ENCODE data around the gene ASPM. TPM values are rescaled to one million over a fixed set of nuclear protein-coding genes. Genes with fewer than 3 reads are reported as not detected.
A peak's percentile ranks its signal among the peaks of the same experiment; 100 is the strongest.
"Not testable (repeated sequence)": the region's sequence is repeated elsewhere in the genome, so short reads cannot be mapped to it uniquely, and the experiment has no call there.

Gene ASPM
- polyA plus RNA-seq, 1 donor from 2014 or later, result 0.04 TPM

DNA sequence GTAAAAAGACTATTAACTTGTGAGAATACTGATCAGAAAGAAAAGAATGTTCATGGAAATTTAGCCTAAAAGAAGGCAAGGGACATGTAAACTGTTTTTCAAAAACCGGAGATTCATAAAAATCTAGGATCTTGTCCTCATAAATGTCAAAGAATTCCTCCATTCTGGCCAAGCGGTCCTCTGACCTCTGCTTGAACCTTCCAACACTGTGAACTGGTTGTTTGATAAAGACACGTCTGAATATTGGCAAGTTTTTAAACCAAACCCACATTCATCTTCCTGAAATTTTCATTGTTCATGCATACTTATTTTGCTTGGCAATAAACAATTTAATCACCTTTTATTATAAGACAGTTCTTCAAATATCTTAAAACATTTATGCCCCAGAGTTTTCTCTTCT lies 19.8 kb downstream of the ASPM start:
- Mint-ChIP-seq H3K9me3 (no peaks in the 10 kb centered on the region), H3K27me3 (no peaks in the 10 kb centered on the region), H3K36me3 (peaks cover 2% of the 10 kb centered on the region), H3K27ac (no peak overlapping the region), H3K4me3 (no peak overlapping the region), H3K4me1 (no peaks in the 10 kb centered on the region)

DNA sequence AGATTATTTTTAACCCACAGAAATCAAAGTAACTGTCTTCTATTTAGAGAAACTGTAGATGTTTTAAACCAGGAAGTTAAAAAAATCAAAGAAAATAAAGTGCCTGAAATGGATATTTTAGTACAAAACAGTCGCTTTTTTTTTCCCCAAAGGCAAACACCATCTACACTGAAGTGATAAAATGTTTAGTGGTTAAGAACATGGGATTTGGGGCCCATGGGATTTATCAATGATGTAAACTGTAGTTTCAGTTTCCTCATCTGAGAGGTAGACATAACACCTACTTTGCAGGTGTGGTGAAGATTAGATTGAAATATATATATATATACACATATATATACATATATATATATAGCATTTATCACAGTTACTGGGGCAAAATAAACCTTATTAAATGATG lies 22.1 kb downstream of the ASPM start:
- no peaks in the 10 kb centered on the region for H3K4me1 Mint-ChIP-seq
- H3K9me3 Mint-ChIP-seq, result no peaks in the 10 kb centered on the region
- H3K27me3 Mint-ChIP-seq, result no peaks in the 10 kb centered on the region
- peaks cover 2% of the 10 kb centered on the region for H3K36me3 Mint-ChIP-seq
- H3K27ac Mint-ChIP-seq, result no peak overlapping the region
- H3K4me3 Mint-ChIP-seq, result no peak overlapping the region

DNA sequence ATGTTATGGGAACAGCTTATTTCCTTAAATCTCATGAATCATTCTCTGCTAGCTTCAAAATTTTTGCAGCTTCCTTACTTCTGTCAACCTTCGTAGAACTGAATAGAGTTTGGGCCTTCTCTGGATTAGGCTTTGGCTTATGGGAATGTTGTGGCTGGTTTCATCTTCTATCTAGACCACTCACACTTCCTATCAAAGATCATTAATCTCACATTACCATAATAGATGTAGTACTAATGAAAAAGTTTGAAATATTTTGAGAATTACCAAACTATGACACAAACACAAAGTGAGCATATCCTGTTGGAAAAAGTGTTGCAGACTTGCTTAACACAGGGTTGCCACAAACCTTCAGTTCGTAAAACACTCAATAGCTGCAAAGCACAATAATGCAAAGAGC lies 30.3 kb downstream of the ASPM start:
- no peaks in the 10 kb centered on the region for H3K9me3 Mint-ChIP-seq
- no peaks in the 10 kb centered on the region for H3K4me1 Mint-ChIP-seq
- H3K36me3 Mint-ChIP-seq, result no peaks in the 10 kb centered on the region
- H3K27me3 Mint-ChIP-seq, result no peaks in the 10 kb centered on the region
- no peak overlapping the region for H3K27ac Mint-ChIP-seq
- H3K4me3 Mint-ChIP-seq, result no peak overlapping the region

DNA sequence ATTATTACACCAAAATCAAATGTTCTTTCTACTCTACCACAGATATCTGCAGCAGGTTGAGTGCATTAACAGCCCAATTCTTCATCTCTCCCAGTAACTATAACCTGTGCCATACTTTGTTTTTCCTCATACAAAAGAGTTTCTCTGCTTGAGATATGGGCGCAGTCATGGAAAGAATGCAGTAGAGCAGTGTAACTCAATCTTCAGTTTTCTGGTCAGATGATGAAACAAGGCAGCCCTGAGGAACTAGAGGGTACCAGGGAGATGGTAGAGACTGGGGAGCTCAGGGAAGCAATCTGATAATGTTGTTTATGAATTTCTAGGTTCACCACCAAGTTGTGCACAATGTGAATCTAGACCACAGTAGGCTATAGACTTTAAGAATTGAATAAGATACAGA lies 39.6 kb downstream of the ASPM start:
- Mint-ChIP-seq H3K4me1 (no peaks in the 10 kb centered on the region), H3K36me3 (peaks cover 2% of the 10 kb centered on the region), H3K27ac (no peak overlapping the region), H3K4me3 (no peak overlapping the region), H3K9me3 (no peaks in the 10 kb centered on the region), H3K27me3 (no peaks in the 10 kb centered on the region)

DNA sequence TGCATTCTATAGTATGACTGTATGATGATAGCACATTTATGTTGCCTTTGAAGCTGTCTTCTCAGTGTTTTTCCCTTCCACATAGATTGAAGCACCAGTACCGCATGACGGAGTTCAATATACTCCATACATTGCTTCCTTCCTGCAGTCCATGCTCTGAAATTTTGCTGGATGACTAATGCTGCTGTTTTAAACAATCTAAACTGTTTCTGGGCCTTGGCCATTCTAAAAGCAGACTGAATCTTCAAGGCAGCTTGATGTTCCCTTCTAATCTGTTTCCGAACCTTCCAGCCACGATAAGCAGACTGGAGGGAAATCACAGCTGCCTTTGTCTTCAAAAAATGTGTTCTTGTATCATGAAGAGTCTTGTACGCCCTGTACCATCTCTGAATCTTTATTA lies 43.2 kb downstream of the ASPM start:
- H3K4me1 Mint-ChIP-seq, result peaks cover 0 to 4% (median 0%) of the 10 kb centered on the region in 3 donors
- H3K27ac Mint-ChIP-seq, result no peak overlapping the region
- no peaks in the 10 kb centered on the region for H3K27me3 Mint-ChIP-seq
- no peaks in the 10 kb centered on the region for H3K36me3 Mint-ChIP-seq
- H3K9me3 Mint-ChIP-seq, result no peaks in the 10 kb centered on the region
- no peak overlapping the region for H3K4me3 Mint-ChIP-seq

DNA sequence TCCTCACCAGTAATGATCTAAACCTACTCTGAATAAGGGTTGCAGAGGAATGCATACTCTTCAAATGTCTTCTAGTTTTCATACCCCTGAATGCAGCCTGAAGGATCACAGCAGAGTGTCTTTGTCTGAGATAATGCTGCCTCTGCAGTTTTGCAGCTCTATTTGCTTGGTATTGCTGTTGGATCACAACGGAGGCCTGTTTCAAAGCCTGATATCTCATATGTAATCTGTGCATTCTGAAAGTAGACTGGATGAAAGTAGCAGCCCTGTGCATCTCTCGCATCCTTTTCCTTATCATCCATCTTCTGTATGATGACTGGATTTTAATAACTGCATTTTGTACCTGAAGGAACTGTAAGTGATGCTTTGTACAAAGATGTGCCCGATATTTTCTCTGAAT lies 44.5 kb downstream of the ASPM start:
- Mint-ChIP-seq H3K4me3 (no peak overlapping the region), H3K27ac (no peak overlapping the region), H3K27me3 (no peaks in the 10 kb centered on the region), H3K36me3 (no peaks in the 10 kb centered on the region), H3K4me1 (peaks cover 0 to 4% (median 0%) of the 10 kb centered on the region in 3 donors), H3K9me3 (no peaks in the 10 kb centered on the region)

DNA sequence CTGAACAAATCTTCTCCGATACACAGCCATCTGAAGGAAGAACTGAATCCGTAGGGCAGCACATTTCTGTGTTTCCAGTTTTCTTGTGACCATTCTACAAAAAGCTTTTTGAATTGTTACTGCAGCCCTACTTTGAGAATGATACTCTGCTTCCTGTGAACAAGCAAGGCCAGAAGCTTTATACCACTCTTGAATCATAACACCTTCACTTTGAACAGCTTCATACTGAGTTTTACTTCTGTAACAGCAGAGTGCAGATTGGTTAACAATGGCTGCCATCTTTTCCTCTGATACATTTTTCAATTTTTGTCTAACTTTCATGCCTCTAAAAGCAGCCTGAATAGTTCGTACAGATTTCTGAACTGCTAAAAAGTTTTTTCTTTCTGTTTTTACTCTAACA lies 45.8 kb downstream of the ASPM start:
- no peak overlapping the region for H3K27ac Mint-ChIP-seq
- no peaks in the 10 kb centered on the region for H3K36me3 Mint-ChIP-seq
- no peaks in the 10 kb centered on the region for H3K27me3 Mint-ChIP-seq
- H3K9me3 Mint-ChIP-seq, result no peaks in the 10 kb centered on the region
- no peak overlapping the region for H3K4me3 Mint-ChIP-seq
- H3K4me1 Mint-ChIP-seq, result peaks cover 0 to 4% (median 0%) of the 10 kb centered on the region in 3 donors

DNA sequence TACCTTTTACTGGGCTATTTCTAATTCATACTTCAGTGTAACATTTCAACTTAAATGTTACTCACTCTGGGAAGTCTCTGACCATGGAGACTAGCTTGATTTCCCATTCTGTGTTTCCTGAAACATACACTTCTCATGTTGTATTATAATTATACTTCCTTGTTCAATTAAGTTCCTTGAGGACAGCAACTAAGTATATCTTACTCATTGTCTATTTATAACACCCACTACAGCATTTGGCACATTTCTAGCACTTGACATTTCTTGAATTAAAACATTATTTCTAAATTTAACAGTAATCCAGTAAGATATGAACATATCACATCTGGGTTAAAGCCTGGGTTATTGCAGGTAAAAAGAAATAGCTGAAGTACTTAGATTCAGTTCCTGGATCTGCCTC lies 47.0 kb downstream of the ASPM start:
- Mint-ChIP-seq H3K4me3 (no peak overlapping the region), H3K27me3 (no peaks in the 10 kb centered on the region)

DNA sequence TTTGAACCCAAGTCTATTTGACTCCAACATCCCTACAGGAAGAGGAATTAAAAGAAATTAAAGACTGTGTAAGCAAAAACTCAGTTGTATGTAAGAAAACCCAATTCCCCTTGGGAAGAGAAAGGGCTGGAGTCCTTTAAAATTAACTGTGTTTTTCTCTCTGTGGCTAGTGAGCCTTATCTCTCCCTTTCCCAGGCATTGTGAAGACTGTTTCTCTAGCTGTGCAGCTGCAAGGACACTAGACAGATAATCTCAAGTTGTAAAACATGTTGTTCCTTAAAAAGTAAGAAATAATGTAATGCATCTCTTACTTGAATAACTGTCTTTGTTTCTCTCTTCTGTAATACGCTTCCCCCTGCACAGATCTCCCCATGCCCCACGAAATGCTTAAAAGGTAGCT lies 49.5 kb downstream of the ASPM start:
- not testable (repeated sequence) for H3K9me3 Mint-ChIP-seq, H3K27me3 Mint-ChIP-seq, H3K36me3 Mint-ChIP-seq, H3K4me1 Mint-ChIP-seq, H3K4me3 Mint-ChIP-seq, H3K27ac Mint-ChIP-seq

More for the DNA sequence above, 47.0 kb downstream of the ASPM start:
- H3K27ac Mint-ChIP-seq, result no peak overlapping the region
- H3K4me1 Mint-ChIP-seq, result peaks cover 0 to 5% (median 0%) of the 10 kb centered on the region in 3 donors
- H3K9me3 Mint-ChIP-seq, result no peaks in the 10 kb centered on the region
- H3K36me3 Mint-ChIP-seq, result no peaks in the 10 kb centered on the region

DNA sequence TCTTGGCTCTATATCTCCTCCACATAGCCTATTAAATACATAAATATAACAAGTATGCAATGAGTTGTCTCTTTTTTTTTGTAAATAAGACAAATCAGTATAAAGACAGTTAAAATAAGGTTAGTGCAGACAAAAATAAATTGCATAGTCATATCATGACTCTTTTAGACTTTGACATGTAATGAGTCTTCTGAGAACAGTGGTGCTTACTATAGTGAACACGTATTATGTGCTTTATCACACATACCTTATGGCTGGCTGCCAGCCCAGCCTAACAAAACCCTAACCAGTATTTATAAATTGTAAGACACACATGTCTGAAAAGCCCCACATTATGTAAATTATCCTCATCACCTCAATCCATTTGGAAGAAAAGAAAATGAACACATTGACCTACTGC lies 50.3 kb downstream of the ASPM start:
- no peaks in the 10 kb centered on the region for H3K36me3 Mint-ChIP-seq
- H3K27me3 Mint-ChIP-seq, result no peaks in the 10 kb centered on the region
- no peak overlapping the region for H3K4me3 Mint-ChIP-seq
- H3K4me1 Mint-ChIP-seq, result peaks cover 0 to 3% (median 0%) of the 10 kb centered on the region in 3 donors
- H3K9me3 Mint-ChIP-seq, result no peaks in the 10 kb centered on the region
- H3K27ac Mint-ChIP-seq, result no peak overlapping the region

DNA sequence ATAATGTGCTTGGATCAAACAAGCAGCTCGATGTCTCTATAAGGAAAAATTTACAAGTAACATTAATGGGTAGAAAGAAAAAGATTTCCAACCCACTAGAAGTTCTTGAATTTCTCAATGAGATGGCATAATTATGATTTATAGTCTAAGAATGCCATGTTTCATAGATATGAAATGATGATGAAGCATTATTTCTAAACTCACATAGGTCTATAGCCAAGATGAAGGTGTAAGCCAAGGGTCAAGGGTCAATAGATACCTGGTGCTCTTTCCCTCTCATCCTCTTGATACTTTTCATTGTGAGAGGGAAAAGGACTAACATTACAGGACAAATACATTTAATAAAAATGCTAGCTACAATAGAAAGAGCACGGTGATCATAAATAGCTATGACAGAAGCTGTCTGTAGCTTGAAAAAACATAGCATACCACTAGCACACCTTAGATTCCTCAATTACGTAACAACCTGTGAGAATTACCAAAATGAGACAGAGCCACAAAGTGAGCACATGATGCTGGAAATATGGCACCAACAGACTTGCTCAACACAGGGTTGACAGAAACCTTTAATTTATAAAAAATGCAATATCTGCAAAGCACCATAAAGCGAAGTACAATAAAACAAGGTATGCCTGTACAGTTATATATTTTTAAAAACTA lies 53.1 kb downstream of the ASPM start:
- H3K4me3 Mint-ChIP-seq, result no peak overlapping the region
- no peak overlapping the region for H3K27ac Mint-ChIP-seq
- no peaks in the 10 kb centered on the region for H3K36me3 Mint-ChIP-seq
- H3K4me1 Mint-ChIP-seq, result peaks cover 0 to 1% (median 0%) of the 10 kb centered on the region in 3 donors
- no peaks in the 10 kb centered on the region for H3K27me3 Mint-ChIP-seq
- H3K9me3 Mint-ChIP-seq, result no peaks in the 10 kb centered on the region

DNA sequence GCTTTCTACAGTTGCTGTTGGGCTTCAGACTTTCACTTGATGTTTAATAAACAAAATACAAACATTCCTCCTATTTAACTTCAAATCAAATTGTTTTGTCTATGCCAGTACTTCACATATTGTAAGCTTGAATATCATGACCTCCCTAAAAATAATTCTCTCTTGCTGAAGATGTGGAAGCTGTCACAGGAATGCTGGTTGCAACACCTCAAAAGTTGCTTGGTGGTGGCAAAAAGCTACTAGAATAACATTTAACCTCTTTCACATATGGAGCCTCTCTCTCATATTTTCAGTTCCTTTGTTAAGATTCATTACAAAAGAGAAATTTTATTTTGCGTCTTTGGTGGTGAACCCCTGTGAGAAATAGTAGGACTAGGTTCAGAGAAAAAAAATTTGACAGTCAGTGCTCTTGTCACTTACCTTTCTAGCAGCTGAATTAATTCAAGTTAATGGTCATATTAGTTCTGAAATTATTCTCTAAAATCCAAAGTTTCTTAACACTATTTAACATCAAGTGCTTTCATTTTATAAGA lies 53.9 kb downstream of the ASPM start:
- Mint-ChIP-seq H3K4me3 (no peak overlapping the region), H3K36me3 (no peaks in the 10 kb centered on the region), H3K4me1 (peaks cover 0 to 1% (median 0%) of the 10 kb centered on the region in 3 donors), H3K27me3 (no peaks in the 10 kb centered on the region), H3K9me3 (no peaks in the 10 kb centered on the region), H3K27ac (no peak overlapping the region)

DNA sequence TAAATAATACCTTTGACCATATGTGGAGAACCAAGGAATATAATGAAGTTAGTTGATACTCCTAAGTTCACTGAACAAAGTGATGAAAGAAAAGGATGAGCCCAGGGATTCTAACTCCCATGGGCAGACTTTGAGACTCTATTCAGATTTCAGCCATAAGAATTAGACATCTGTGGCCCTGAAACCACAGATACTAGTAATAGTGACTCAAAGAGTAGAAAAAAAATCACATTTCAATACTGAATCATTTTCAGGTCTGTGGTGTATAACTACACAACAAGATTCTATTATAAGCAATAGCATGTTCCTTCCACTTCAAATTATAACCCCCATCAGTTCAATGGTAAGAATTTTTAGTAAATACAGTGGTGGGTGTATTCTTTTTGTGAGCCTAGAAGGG lies 63.0 kb downstream of the ASPM start:
- H3K36me3 Mint-ChIP-seq, result peaks cover 2% of the 10 kb centered on the region
- no peaks in the 10 kb centered on the region for H3K4me1 Mint-ChIP-seq
- no peak overlapping the region for H3K27ac Mint-ChIP-seq
- H3K4me3 Mint-ChIP-seq, result no peak overlapping the region
- peaks cover 3% of the 10 kb centered on the region for H3K27me3 Mint-ChIP-seq
- peaks cover 10 to 13% (median 12%) of the 10 kb centered on the region in 3 donors for H3K9me3 Mint-ChIP-seq

DNA sequence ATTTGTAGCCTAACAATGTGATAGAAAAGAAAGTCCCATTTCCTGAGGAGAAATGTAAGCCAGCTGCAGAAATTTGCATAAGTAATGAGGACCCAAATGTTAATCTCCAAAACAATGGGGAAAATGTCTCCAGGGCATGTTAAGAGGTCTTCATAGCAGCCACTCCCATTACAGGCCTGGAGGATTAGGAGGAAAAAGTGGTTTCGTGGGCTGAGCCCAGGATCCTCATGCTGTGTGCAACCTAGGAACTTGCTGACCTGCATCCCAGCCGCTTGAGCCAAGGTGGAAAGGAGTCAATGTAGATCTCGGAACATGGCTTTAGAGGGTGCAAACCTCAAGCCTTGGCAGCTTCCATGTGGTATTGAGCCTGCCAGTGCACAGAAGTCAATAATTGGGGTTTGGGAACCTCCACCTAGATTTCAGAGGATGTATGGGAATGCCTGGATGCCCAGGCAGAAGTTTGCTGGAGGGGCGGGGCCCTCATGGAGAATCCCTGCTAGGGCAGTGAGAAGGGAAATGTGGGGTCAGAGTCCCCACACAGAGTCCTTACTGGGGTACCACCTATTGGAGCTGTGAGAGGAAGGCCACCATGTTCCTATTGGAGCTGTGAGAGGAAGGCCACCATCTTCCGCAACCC lies 65.2 kb downstream of the ASPM start:
- Mint-ChIP-seq H3K36me3 (peaks cover 2% of the 10 kb centered on the region), H3K27me3 (peaks cover 3% of the 10 kb centered on the region)

DNA sequence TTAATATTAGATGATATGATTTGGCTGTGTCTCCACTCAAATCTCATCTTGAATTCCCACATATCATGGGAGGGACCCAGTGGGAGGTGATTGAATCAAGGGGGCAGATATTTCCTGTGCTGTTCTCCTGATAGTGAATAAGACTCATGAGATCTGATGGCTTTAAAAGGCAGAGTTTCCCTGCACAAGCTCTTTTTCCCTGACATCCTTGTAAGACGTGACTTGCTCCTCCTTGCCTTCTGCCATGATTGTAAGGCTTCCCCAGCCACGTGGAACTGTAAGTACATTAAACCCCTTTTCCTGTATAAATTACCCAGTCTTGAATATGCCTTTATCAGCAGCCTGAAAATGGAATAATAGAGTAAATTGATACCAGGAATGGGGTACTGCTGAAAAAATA lies 66.1 kb downstream of the ASPM start:
- Mint-ChIP-seq H3K36me3 (peaks cover 2% of the 10 kb centered on the region), H3K9me3 (peaks cover 10 to 13% (median 12%) of the 10 kb centered on the region in 3 donors), H3K27me3 (peaks cover 3% of the 10 kb centered on the region), H3K4me3 (no peak overlapping the region), H3K27ac (no peak overlapping the region), H3K4me1 (no peaks in the 10 kb centered on the region)

More for the DNA sequence above, 65.2 kb downstream of the ASPM start:
- peaks cover 10 to 13% (median 12%) of the 10 kb centered on the region in 3 donors for H3K9me3 Mint-ChIP-seq
- H3K27ac Mint-ChIP-seq, result peak overlapping the region in 1 of 3 donors; percentile 37
- no peaks in the 10 kb centered on the region for H3K4me1 Mint-ChIP-seq
- no peak overlapping the region for H3K4me3 Mint-ChIP-seq

DNA sequence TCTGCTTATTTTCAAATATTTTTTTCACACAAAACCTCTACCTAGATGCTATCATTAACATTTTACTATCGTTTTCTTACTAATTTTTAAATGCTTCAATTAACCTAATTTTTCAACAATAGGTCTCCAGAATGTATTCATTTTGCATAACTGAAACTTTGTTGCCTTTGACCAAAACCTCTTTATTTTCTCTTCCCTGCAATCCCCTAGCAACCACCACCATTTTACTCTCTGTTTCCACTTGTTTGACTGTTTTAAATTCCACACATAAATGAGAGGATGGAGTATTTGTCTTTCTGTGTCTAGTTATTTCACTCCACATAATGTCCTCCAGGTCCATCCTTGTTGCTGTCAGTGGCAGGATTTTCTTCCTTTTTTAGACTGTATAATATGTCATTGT lies 69.9 kb downstream of the ASPM start:
- peaks cover 8 to 10% (median 9%) of the 10 kb centered on the region in 3 donors for H3K9me3 Mint-ChIP-seq
- H3K4me1 Mint-ChIP-seq, result peaks cover 0 to 2% (median 0%) of the 10 kb centered on the region in 3 donors
- no peak overlapping the region for H3K4me3 Mint-ChIP-seq
- no peak overlapping the region for H3K27ac Mint-ChIP-seq
- peaks cover 3% of the 10 kb centered on the region for H3K27me3 Mint-ChIP-seq
- peaks cover 2% of the 10 kb centered on the region for H3K36me3 Mint-ChIP-seq
